H1 (cell line): Measurements from ENCODE around the gene HOXD12. TPM values are rescaled to one million over a fixed set of nuclear protein-coding genes. Genes with fewer than 3 reads are reported as not detected.

ENCODE experiments used
- ASH2L ChIP-seq: fragments of 200-600, 300-600 bp; sonication (generic); IDR thresholded peaks from one replicate; pipeline ENCODE4 v1.7.1; 2017; ENCODE audit warnings: low read length
- CBX8 ChIP-seq: fragments of 300-800, 300-1000 bp; sonication (generic); IDR thresholded peaks from 2 replicates; pipeline ENCODE4 v1.7.1; 2016; ENCODE audit warnings: low read depth, low read length, borderline replicate concordance
- KDM5A ChIP-seq: fragments of 200-600 bp; IDR thresholded peaks from 2 replicates; pipeline ENCODE4 v1.7.1; 2012; ENCODE audit warnings: mild to moderate bottlenecking, low read length, inconsistent platforms, mixed read lengths
- RBBP5 ChIP-seq: IDR thresholded peaks from 2 replicates; pipeline ENCODE4 v1.7.1; 2012; ENCODE audit warnings: low read depth, mild to moderate bottlenecking, inconsistent platforms, low read length, moderate library complexity, borderline replicate concordance
- SAP30 ChIP-seq: fragments of 300-600 bp; sonication (generic); IDR thresholded peaks from 2 replicates; pipeline ENCODE4 v1.7.1; 2012; ENCODE audit warnings: low read length, moderate library complexity, mild to moderate bottlenecking, inconsistent platforms; ENCODE audit not compliant: insufficient read depth, insufficient replicate concordance
- polyA plus RNA-seq, 7 experiments: library from polyadenylated mRNA; depleted of rRNA in 3 of 7; stranded (reverse) in 5 of 7; unstranded in 2 of 7; fragments of >200 nt in 5 of 7; fragments of 200-250 nt in 2 of 7; gene quantifications; 1 replicate in 5 of 7; 2 replicates in 1 of 7; 4 replicates in 1 of 7; pipeline versions ENCODE4 v1.2.1 to v1.2.3, GENCODE V29; 2011 to 2013; ENCODE audit warnings: missing spikeins in 2 of 7, mixed read lengths in 2 of 7
- total RNA-seq: library from RNA; stranded (reverse); fragmentation: NEBNext Ultra II Directional; extraction: Animal tissue kit (Norgen Biotek cat#: 25700); gene quantifications from 2 replicates; pipeline ENCODE4 v1.2.1, GENCODE V29; 2021
- TF ChIP-seq, protein P1 (sequence below), 3 experiments: IDR thresholded peaks; 1 replicate in 2 of 3; 2 replicates in 1 of 3; pipeline versions ENCODE4 v1.5.1 to v1.6.1; 2011; ENCODE audit warnings: low read length in 3 of 3, mild to moderate bottlenecking in 3 of 3, inconsistent platforms in 2 of 3, low read depth in 1 of 3, moderate library complexity in 1 of 3; ENCODE audit not compliant: insufficient read depth in 1 of 3; ENCODE audit errors: control extremely low read depth in 1 of 3

HOXD12 gene
- total and polyA plus RNA-seq, 2 of the 8 experiments (the other 6 are each of a cell fraction or from before 2014, with no cell fraction given), result not detected

DNA sequence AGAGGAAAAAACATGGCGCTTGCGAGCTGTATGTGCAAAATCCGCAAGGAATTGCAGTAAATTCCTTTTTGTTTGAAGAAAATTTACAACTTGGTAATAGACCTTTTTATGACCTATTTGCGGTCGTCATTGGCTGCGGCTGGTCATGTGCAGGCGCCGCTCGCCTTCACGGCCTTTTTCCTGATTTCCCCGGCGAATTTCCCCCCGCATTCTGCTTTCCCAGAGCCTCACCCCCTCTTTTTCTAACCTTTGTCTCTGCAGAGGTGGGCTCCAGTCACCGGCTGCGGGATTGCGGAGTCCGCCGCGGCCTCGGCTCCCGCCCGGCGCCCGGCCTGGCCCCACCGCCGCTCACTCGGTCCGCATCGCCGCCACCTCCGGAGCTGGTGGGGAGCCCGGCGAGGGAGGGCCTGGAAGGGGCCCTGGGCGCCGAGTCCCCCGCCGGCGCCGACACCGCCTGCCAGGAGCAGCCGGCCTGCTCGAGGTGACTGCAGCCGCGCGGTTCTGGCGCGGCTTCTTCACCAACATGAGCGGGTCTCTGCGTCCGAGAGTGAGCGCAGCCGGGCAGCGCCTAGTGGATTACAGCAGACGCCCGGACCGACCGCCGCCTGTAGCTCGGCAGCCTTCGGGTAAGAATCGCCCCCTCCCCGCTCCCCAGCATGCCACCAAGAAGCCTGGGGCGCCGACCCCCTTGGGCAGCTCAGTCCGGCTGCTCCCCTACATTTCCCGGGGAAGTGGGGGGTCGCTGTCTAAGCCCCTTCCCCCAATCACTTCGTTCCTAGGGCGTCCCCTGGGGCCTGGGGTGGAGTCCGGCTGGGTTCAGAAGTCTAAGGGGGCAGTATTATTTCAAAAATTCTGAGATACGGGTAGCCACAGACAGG lies 37.0 kb downstream of the HOXD12 start (continued):
- peak; percentile 53 for TF ChIP-seq ASH2L
- TF ChIP-seq CBX8, result peak; percentile 60; the same call in 1 of the 2 replicates
- no peak for TF ChIP-seq SAP30
- TF ChIP-seq RBBP5, result no peak
- no peak for TF ChIP-seq KDM5A
- TF ChIP-seq, protein P1, sequence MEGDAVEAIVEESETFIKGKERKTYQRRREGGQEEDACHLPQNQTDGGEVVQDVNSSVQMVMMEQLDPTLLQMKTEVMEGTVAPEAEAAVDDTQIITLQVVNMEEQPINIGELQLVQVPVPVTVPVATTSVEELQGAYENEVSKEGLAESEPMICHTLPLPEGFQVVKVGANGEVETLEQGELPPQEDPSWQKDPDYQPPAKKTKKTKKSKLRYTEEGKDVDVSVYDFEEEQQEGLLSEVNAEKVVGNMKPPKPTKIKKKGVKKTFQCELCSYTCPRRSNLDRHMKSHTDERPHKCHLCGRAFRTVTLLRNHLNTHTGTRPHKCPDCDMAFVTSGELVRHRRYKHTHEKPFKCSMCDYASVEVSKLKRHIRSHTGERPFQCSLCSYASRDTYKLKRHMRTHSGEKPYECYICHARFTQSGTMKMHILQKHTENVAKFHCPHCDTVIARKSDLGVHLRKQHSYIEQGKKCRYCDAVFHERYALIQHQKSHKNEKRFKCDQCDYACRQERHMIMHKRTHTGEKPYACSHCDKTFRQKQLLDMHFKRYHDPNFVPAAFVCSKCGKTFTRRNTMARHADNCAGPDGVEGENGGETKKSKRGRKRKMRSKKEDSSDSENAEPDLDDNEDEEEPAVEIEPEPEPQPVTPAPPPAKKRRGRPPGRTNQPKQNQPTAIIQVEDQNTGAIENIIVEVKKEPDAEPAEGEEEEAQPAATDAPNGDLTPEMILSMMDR (IDR thresholded peaks at IDR 0.05; ENCODE audit: control extremely low read depth in 1 of 3, insufficient read depth in 1 of 3, low read depth in 1 of 3, low read length in 3 of 3), result no peak
- TF ChIP-seq, all 59 proteins: peak for 8
